WTC11 (cell line): Measurements from ENCODE around the gene EPHA2. TPM values are rescaled to one million over a fixed set of nuclear protein-coding genes. Genes with fewer than 3 reads are reported as not detected.

ENCODE experiments used
- ATAC-seq: fragments of 200-7000 bp; cut with Tn5 transposase; 2 replicates; pipeline ENCODE4 v1.10.0; 2021; ENCODE audit warnings: mild to moderate bottlenecking, moderate library complexity
- CTCF ChIA-PET: fragments of 300-600 bp; sonication (Branson Sonifier 250); formaldehyde crosslinking; loops from one replicate; lab custom pipeline; 2021; ENCODE audit warnings: antibody characterized with exemption; lab: Charles Lee
- POLR2A ChIA-PET: fragments of 350-600 bp; sonication (Branson Sonifier 250); formaldehyde crosslinking; loops from one replicate; lab custom pipeline; 2021; ENCODE audit warnings: antibody characterized with exemption; lab: Charles Lee
- DNase-seq: peaks from one replicate; pipeline ENCODE4 v3.0.0; 2021; ENCODE audit warnings: low spot score
- H3K27ac Mint-ChIP-seq: 2 replicates; pipeline ENCODE4 v1.8.0; 2021; ENCODE audit warnings: mixed read lengths
- H3K27me3 Mint-ChIP-seq: 2 replicates; pipeline ENCODE4 v1.8.0; 2021; ENCODE audit warnings: low read depth, mild to moderate bottlenecking, moderate library complexity, mixed read lengths
- H3K36me3 Mint-ChIP-seq: 2 replicates; pipeline ENCODE4 v1.8.0; 2021; ENCODE audit warnings: mixed read lengths
- H3K4me1 Mint-ChIP-seq: 2 replicates; pipeline ENCODE4 v1.8.0; 2022; ENCODE audit warnings: mixed read lengths
- H3K4me3 Mint-ChIP-seq: 2 replicates; pipeline ENCODE4 v1.8.0; 2021; ENCODE audit warnings: mild to moderate bottlenecking, moderate library complexity, mixed read lengths
- H3K9me3 Mint-ChIP-seq: 2 replicates; pipeline ENCODE4 v1.8.0; 2021; ENCODE audit warnings: mixed read lengths
- ARID4B ChIP-seq: sonication (generic); formaldehyde crosslinking; IDR thresholded peaks from 2 replicates; pipeline ENCODE4 v1.8.0; 2023; ENCODE audit warnings: missing genetic modification reagents, mild to moderate bottlenecking, borderline replicate concordance
- ATF3 ChIP-seq: sonication (generic); formaldehyde crosslinking; conservative IDR thresholded peaks from 2 replicates; pipeline ENCODE4 v1.8.1; 2022; ENCODE audit warnings: mild to moderate bottlenecking, missing genetic modification reagents
- CDX4 ChIP-seq: fragments of 250-450 bp; sonication (Bioruptor Pico); IDR thresholded peaks from 2 replicates; pipeline ENCODE4 v1.9.0; 2021; ENCODE audit warnings: moderate library complexity, mild to moderate bottlenecking, inconsistent platforms, borderline replicate concordance
- CREB1 ChIP-seq: sonication (generic); formaldehyde crosslinking; IDR thresholded peaks from 2 replicates; pipeline ENCODE4 v1.8.0; 2023; ENCODE audit warnings: mild to moderate bottlenecking, missing genetic modification reagents
- CTCF ChIP-seq: fragments of 200-600 bp; IDR thresholded peaks from 2 replicates; pipeline ENCODE4 v1.8.0; 2022; ENCODE audit warnings: antibody characterized with exemption
- E2F5 ChIP-seq: sonication (generic); formaldehyde crosslinking; IDR thresholded peaks from 2 replicates; pipeline ENCODE4 v1.8.1; 2022; ENCODE audit warnings: mild to moderate bottlenecking, moderate library complexity, missing genetic modification reagents
- HMGXB4 ChIP-seq: sonication (generic); formaldehyde crosslinking; IDR thresholded peaks from 2 replicates; pipeline ENCODE4 v1.8.1; 2023; ENCODE audit warnings: mild to moderate bottlenecking, moderate library complexity, missing genetic modification reagents
- IRF1 ChIP-seq: sonication (generic); formaldehyde crosslinking; IDR thresholded peaks from 2 replicates; pipeline ENCODE4 v1.8.0; 2023; ENCODE audit warnings: missing genetic modification reagents
- MAX ChIP-seq: sonication (generic); formaldehyde crosslinking; IDR thresholded peaks from 2 replicates; pipeline ENCODE4 v1.8.0; 2022; ENCODE audit warnings: mild to moderate bottlenecking, missing genetic modification reagents
- MYBL2 ChIP-seq: sonication (generic); formaldehyde crosslinking; IDR thresholded peaks from 2 replicates; pipeline ENCODE4 v1.8.1; 2023; ENCODE audit warnings: mild to moderate bottlenecking, moderate library complexity, missing genetic modification reagents
- OVOL2 ChIP-seq: fragments of 250-450 bp; sonication (Bioruptor Pico); IDR thresholded peaks from 2 replicates; pipeline ENCODE4 v1.9.0; 2021; ENCODE audit warnings: mild to moderate bottlenecking, borderline replicate concordance
- PREB ChIP-seq: sonication (generic); formaldehyde crosslinking; IDR thresholded peaks from 2 replicates; pipeline ENCODE4 v1.8.1; 2022; ENCODE audit warnings: mild to moderate bottlenecking, missing genetic modification reagents, moderate library complexity, borderline replicate concordance
- SP1 ChIP-seq: sonication (generic); formaldehyde crosslinking; conservative IDR thresholded peaks from 2 replicates; pipeline ENCODE4 v1.8.1; 2022; ENCODE audit warnings: missing genetic modification reagents
- USF1 ChIP-seq: sonication (generic); formaldehyde crosslinking; IDR thresholded peaks from 2 replicates; pipeline ENCODE4 v1.8.0; 2022; ENCODE audit warnings: mild to moderate bottlenecking, missing genetic modification reagents
- ZMAT4 ChIP-seq: fragments of 250-450 bp; sonication (Bioruptor Pico); IDR thresholded peaks from 2 replicates; pipeline ENCODE4 v1.9.0; 2021; ENCODE audit warnings: mild to moderate bottlenecking
- ZNF138 ChIP-seq: sonication (generic); formaldehyde crosslinking; conservative IDR thresholded peaks from 2 replicates; pipeline ENCODE4 v1.8.1; 2022; ENCODE audit warnings: mild to moderate bottlenecking, moderate library complexity, missing genetic modification reagents
- ZNF263 ChIP-seq: sonication (generic); formaldehyde crosslinking; IDR thresholded peaks from 2 replicates; pipeline ENCODE4 v1.8.1; 2022; ENCODE audit warnings: low read depth, mild to moderate bottlenecking, moderate library complexity, missing genetic modification reagents
- ZNF317 ChIP-seq: sonication (generic); formaldehyde crosslinking; IDR thresholded peaks from 2 replicates; pipeline ENCODE4 v1.8.1; 2023; ENCODE audit warnings: low read depth, mild to moderate bottlenecking, moderate library complexity, missing genetic modification reagents, borderline replicate concordance
- ZNF425 ChIP-seq: fragments of 250-450 bp; sonication (Bioruptor Pico); conservative IDR thresholded peaks from 2 replicates; pipeline ENCODE4 v1.9.0; 2021; ENCODE audit warnings: mild to moderate bottlenecking
- total RNA-seq: library from RNA; stranded (reverse); gene quantifications from 3 replicates; pipeline ENCODE4 v1.2.3, GENCODE V29; 2021

The EPHA2 gene
- total RNA-seq, 1 experiment from 2014 or later, result 44.4 TPM

- no peak for DNase-seq
- TF ChIP-seq ARID4B (CRISPR knock-in tag), result no peak
- no peak for TF ChIP-seq CDX4 (CRISPR knock-in tag)
- TF ChIP-seq HMGXB4 (CRISPR knock-in tag), result no peak
- no peak for TF ChIP-seq CTCF
- TF ChIP-seq ATF3 (CRISPR knock-in tag), result no peak
- no peak for TF ChIP-seq CREB1 (CRISPR knock-in tag)
- no peak for TF ChIP-seq ZNF425 (CRISPR knock-in tag)
- TF ChIP-seq MAX (CRISPR knock-in tag), result no peak
- no peak for TF ChIP-seq USF1
- no peak for TF ChIP-seq MYBL2 (CRISPR knock-in tag)
- no peak for TF ChIP-seq PREB (CRISPR knock-in tag)
- TF ChIP-seq OVOL2 (CRISPR knock-in tag), result no peak
- no peak for TF ChIP-seq ZNF317 (CRISPR knock-in tag)
- TF ChIP-seq IRF1 (CRISPR knock-in tag), result no peak
- no peak for TF ChIP-seq E2F5 (CRISPR knock-in tag)
- no peak for TF ChIP-seq ZMAT4 (CRISPR knock-in tag)
- no peak for TF ChIP-seq ZNF138 (CRISPR knock-in tag)
- TF ChIP-seq ZNF263 (CRISPR knock-in tag), result no peak
- TF ChIP-seq SP1 (CRISPR knock-in tag), result no peak
- Mint-ChIP-seq H3K27ac (no peak overlapping the region), H3K4me3 (no peak overlapping the region), H3K9me3 (no peaks in the 10 kb centered on the region), H3K4me1 (peaks cover under 1% of the 10 kb centered on the region), H3K36me3 (peaks cover 76% of the 10 kb centered on the region), H3K27me3 (no peaks in the 10 kb centered on the region)
- POLR2A ChIA-PET, result no interaction called here
- CTCF ChIA-PET, result interaction anchor here (1.6 kb wide), 1 partner anchor 52 kb away, joined by 3 read pairs; no protein-coding TSS in a partner anchor
- ATAC-seq, result no peak
Observed at GRCh38 chr1:16134066-16134801, 21.6 kb downstream of the EPHA2 start.
